GM21528 (cell line): ENCODE measurements around the gene NUDCD3.

ENCODE experiments used
- ATAC-seq: cut with Tn5 transposase; IDR thresholded peaks from one replicate; pipeline ENCODE4 v1.9.1; 2021; ENCODE audit warnings: mild to moderate bottlenecking, moderate library complexity; ENCODE audit not compliant: unreplicated experiment, low FRiP score

The NUDCD3 gene

DNA sequence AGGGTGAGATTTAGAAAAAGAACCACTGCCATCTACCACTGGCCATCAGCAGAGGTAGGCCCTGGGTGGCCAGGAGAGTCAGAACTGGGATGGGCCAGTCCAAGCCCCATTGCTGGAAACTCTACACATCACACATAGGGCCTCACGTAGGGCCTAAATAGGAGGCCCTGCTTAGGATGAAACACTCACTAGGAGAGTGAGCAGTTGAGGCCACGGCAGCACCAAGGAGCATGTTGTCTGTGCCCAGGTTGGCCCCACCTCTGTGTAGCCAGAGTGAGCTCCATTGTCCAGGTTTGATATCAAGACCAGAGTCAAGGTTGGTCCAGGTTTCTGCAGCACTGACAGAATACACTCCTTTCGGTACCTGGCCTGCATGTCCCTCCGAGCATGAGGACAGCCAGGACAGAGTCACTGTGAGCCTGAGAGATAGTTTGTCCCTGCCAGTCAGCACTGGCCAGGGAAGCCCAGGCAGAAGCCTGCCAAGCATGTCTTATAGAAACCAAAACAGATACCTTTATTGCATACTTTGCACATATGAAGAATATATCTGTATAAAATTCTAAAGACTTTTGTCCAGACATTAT is 87.2 kb downstream of the NUDCD3 start:
- ATAC-seq: no peak

DNA sequence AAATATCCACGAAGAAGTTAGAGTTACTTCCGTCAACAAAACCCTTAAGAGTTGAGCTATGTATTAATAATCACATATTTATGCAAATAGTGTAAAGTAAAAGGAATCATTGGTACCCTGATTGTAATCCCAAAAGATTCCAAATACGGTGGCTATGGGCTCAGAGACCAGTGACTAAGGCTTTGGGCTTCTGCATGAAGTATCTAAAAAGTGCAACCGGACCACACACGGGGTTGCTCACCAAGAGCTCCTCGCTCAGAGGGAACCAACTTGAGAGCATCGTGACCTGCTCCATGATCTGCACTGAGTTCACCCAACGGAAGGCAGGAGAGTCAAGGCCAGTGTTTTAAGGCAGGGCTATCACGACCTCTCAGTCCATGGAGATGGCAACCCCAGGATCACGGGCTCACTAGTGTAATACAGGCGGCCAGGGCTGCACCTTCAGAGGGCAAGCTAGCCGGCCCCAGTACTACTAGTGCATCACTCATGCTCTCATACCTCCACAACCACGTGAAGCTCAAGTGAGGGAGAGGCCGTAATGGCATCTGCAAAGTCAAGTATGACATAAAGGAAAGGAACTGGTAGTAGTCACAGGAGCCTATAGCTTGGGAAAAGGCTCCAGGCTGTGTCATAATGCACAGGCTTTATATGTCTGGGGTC is 87.9 kb downstream of the NUDCD3 start:
- ATAC-seq: no peak

DNA sequence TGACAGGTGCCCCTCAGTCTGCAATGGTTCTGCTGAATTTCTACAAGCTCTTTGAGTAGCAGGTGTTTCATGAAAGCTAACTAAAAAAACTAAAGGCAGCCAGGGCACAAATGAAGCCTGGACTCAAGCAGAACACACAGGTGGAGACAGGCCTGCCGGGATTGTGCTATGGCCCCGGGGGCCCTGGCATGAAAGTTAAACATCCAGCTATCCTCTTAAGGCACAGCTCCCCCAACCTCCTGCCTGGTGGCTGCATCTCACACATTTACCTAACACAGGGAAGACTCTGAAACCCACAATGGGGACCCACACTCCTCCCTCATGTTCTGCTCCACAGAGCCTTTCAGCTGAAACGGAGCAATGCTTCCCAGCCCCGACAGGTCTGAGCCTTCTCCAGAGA is 88.8 kb downstream of the NUDCD3 start:
- ATAC-seq: no peak

DNA sequence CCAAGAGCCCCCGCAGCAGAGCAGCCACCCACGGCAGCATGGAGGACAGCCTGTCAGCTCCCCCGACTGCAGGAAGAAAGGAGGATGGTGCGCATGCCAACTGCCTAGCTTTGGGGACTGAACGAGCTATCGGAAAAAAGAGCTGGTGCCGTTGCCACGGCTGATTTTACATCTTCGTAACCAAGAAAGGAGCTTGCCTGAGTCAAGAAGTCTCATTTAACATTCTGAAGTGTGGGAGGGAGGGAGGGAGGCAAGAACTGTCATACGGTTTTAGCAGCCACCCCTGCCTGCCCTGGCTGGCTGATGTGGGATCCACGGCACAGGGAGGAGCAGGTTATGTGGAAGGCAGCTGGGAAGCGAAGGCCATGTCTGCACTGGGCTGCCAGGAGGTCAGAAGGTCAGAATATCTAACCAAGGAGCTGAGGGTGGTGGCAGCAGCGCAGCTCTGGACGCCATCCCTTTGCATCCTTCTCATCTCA is 90.4 kb downstream of the NUDCD3 start:
- ATAC-seq: no peak

DNA sequence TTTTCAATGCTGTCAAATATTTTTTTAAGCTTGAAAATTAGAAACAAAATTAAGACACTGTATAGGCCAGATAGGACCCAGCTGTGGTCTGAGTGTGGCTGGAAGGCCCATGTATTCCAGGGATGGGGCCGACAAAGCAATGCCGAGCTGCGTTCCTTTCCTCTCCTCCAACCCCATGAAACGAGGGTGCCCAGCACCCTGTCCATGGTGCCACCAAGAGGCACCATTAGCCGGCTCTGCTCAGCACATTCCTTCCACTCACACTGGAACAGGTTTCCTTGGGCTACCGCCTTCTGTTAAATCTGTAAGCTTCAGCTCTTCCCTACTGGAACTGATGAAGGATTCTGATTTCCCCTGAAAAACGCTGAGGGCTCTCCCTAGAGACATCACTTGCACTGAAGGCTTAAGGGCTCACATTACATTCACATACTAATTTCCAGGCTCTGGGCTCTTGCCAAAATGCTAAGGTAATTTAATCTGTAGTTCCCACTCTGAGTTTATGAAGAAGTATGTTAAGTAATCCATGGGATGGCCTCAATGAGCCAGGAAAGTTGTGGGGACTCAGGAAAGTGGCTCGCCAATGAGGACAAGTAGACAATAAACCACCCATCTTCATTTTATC is 91.4 kb downstream of the NUDCD3 start:
- ATAC-seq: no peak

DNA sequence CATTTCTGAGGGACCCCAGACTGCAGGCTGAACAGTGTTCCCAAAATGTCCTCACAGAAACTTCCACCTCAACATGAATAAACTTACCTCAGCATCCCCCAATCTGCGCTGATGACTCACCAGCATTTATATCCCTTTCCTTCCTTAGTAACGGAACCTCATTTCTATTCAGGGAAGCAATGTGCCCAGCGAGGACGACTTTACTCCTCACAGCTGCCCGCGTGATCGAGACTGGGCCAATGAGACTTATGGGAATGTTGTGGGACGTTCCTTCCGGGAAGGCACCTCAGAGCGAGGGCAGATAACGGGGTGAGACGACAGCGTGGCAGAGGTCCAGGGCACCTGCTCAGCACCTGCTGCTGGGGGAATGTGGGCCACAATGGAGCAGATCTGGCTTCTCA is 91.9 kb downstream of the NUDCD3 start:
- ATAC-seq: no peak

DNA sequence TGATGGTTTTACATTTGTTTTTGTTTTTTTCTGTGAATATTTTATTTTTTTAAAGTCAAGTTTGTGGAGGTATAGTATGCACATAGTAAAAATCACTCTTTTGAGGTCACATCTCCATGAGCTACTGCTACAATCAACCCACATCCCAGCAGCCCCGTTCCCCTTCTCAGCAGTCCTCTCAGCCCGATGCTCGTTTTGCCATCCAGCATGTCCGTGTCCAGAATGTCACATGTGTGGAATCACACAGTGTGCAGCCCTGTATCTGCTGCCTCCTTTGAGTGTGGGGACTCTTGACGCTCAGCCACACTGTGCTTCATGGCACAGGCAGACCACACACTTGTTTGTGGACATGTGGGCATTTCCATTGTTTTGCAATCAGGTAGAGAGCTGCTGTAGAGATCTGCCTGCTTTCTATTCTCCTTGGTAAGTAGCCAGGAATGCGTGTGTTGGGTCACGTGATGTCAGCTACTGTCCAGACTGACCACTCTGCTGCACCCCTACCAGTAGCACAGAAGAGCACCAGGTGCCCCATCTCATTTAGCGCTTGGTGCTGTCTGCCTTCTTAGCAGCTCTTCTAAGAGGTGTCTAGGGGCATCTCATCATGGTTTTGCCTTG is 93.4 kb downstream of the NUDCD3 start:
- no peak for ATAC-seq

DNA sequence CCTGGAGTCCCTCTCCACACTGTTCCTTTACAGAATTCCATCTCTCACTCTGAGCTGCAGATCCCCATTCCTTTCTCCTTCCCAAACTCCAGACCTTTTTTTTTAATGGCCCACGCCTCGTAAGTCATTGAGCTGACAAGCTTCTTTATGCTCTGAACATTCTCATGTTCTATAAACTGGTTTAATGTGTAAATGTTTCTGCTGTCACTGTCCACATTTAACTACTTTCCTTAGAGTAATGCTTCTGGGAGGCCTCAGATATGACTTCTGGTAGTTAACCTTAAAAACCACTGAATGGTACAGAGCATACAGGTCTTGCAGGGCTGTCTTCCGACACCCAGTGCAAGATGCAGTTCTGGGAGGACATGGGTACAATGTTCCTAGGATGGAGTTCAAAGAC is 94.0 kb downstream of the NUDCD3 start:
- no peak for ATAC-seq

DNA sequence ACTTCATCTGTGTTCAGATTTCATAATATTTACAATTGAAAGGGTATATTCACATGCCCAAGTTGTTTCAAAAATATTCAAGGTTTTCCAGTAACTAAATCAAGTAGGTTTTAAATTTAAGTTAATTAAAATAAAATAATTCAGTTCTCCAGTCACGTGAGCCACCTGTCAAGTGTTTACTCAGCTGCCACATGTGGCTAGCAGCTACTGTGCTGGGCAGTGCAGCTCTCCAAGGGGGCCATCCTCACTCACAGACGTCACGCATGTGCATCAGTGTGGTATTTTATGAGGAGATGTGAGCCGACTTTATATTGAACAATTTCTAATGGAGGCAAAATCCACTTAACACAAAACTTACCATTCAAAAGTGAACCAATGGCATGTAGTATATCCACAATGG is 95.4 kb downstream of the NUDCD3 start:
- ATAC-seq: no peak

DNA sequence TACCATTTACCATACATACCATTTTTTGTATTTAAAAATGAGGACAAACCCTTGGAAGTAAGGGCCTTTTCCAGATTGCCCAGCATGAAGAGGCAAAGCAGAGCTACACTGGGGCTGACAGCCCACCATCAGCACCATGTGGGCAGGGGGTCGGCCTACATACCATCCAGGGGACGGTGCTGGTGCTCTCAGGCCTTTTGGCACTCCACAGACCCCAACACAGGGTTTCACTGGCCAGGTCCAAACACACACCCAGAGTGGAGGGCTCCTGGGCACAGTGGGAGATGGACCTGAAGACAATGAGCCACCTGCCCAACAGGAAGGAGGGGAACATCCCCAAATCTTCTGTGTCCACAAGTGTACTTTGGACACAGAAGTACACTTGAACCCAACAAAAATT is 95.8 kb downstream of the NUDCD3 start:
- no peak for ATAC-seq

DNA sequence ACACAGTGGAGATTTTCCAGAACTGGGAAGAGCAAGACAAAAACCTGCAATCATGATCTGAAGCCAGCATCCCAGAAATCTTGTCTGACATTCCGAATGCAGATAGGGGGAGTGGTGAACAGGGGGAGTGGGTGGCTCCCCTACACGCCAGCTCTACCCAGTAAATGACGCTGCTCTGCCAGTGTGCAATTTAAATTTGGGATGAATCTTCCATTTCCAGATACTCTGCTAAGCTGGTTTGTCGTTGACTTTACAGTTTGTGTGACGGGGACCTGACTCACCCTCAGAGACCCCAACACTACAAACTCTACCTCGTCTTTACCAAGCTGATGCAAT is 96.4 kb downstream of the NUDCD3 start:
- ATAC-seq: no peak

DNA sequence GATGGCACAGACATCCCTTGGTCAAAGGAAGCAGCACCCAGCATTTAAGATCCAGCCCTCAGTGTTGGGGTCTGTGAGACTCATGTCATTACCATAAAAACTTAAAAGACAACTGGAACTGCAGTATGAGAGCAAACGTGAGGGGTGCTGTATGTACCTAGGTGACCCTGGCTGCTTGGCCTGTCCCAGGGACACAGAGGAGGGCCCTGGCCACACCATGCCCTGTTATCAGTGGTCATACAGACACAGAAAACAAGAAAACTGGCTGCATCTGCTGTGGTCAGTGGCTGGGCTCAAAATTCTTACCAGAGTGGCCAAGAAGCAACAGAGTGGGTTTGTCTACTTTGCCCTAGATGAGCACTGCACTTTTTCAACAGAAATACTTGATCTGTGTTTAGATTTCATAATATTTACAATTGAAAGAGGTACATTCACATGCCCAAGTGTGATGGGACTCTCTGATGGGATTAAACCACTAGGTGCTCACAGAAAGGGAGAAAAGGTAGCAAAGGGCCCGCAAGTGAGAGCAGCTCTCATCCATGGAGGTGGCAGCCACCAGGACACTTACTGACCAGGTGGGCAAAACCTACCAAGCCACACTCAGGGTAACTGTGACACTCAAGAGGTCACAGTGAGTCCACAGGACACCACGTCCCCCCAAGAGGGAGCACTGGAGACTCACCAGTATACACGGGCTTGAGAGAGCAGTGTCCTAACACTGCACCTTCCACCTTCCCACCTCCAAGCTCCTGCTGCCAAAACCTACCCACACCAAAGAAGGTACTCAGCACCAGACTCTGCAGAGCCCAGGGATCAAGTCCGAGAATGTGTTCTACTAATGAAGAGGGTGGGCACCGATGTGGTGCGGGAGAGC is 97.0 kb downstream of the NUDCD3 start:
- no peak for ATAC-seq

DNA sequence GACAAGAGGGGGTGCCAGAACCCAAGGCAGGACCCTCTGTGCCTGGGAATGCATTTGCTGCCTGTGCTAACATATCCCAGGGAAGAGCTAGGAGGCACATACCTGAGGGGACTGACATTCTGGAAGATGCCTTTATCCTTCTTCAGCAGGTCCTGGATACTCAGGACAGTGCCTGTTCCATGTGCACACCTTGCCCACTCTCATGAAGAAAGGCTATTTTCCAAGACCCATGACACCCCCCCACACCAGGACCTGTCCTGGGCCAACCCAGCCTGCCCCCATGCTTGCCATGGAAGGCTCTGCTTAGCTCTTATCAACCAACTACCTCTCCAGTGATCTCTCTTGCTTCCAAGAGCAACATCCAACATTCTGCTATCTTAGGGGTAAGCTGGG is 97.8 kb downstream of the NUDCD3 start:
- ATAC-seq: no peak

DNA sequence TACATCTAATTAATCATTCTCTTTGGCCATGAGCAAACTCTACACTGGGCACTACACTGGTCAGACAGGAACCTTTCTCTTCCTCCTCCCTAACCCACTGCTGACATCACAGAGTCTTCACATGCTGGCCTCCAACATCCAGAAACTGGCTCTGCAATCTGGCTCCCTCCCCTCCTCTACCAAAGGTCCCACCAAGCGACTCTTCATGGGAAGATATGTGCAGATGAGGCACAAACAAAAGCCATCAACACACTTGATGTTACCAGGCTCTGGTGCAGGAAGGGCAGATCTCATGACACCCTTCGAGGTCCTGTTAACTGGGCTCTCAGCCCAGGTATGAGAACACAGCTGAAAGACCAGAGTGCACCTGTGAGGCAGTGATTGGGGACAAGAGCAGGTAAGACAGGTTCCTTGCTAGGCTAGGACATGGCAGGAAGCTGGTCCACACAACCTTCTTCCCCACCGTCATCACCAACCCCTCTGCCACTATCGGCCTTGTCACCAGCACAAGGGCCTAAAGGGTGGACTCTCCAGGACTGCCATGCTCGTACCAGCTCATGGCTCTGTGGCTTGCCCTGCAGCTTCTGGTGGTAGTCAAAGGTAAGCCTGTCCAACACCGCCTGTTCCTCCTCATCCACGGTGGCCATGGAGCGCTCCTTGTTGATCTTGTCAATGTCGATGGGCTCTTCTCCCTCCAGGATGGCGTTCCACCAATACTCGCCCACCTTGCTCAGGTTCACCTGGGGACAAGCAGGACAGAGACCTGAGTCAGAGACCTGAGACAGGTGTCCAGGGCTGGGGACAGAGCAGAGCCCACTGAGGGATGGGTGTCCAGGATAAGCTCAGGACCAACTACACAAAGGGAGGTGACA is 98.5 kb downstream of the NUDCD3 start:
- ATAC-seq: no peak

DNA sequence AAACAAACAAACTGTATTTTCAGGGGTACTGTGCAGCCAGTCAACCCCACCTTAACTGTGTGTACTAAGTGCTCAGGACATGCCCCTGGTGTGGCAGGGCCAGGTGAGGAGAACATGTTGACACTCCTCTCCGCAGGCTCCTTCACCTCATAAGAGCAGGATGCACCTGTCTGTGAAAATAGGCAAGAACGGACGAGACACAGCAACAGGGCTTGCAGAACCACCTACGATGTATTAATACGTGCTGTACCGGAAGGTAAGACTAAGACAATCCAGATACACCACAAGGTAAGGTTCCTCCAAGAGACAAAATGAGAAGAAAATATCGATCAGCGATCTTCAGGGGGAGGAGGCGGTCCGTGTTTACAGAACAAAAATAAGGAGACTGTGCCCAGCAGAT is 99.3 kb downstream of the NUDCD3 start:
- no peak for ATAC-seq

DNA sequence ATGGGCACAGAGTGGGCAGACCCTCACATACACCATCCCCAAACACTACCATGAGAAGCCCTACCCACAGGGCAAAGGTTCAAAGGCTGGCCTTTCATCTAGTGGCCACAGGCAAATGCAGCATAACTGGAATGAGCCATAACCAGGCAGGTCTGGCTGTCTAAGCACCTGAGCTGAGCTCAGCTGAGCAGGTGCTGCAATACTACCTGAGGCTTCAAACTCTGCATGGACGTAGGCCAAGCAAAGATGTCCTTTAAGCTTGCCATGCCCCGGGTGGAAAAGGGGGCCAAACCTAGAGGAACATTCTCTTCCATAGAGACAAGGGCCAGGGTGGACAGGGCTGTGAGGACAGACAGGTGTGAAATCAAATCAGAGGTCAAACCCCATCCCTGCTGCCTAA is 99.8 kb downstream of the NUDCD3 start:
- ATAC-seq: no peak

DNA sequence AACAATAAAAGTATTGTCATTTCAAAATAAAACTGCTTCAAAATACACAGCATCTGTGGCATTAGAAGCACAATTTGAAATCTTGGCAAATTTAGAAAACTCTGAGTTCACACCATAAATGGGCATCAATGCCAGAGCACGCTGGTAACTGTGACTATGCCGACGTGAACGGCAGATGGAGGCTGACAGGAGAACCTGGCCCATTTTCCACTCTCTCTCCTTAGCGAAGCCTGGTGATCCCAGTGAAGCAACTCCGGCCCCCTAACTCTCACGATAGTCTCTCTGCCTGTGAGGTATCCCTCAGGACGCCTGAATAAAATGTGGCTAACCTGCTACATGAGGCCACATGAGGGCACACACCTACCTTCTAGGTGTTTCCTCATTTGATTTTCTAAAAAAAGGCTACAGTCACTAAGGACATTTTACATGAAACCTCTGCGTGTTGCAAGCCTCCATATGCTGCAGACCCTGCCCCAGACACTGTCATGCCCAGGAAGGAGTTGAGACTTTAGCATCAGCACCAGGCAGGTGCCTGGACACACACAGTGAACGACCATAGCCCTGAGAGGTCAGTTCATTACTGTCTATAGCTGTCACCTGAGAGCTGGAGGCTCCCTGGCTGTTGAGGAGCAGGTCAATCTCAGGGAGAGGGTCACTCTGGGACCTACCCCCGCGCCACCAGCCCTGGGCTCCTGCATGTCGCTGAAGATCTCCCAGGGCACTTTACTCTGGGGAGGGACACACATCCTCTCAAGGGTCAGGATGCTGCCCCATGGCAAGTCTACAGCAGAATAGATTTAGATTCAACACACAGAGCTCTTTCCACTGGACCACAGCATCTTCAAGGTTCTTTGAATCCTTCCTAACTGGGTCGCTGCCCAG is 102.1 kb downstream of the NUDCD3 start:
- no peak for ATAC-seq

DNA sequence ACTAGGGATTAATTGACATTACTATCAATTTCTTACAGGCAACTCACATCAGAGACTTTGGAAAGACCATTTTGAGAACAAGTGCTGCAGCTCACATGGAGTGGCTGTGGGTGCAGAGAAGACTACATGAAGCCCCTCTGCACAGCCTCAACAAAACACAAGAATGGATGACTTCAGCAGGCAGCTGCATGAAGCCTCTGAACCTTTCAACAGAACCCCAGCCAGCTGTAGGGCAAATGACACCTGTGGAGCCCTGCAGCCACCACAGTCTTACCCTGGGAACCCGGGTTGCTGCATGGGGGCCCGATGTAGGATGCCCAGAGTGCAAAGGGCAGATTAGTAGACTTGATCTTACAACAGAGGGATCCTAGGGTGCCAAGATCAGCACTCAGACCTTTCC is 103.1 kb downstream of the NUDCD3 start:
- no peak for ATAC-seq
